B cell (primary cell): ENCODE data around the gene RGCC. TPM values are rescaled to one million over a fixed set of nuclear protein-coding genes. Genes with fewer than 3 reads are reported as not detected.

Experiments used
- ATAC-seq: fragments of 200-7000 bp; cut with Tn5 transposase; one replicate; pipeline ENCODE4 v1.10.0; 2021; ENCODE audit warnings: low read depth, mild to moderate bottlenecking, moderate number of reproducible peaks, moderate library complexity
- CTCF ChIA-PET: fragments of 350-600 bp; sonication (Branson Sonifier 250); formaldehyde crosslinking; loops from one replicate; lab custom pipeline; 2021; ENCODE audit warnings: antibody characterized with exemption, inconsistent platforms; lab: Charles Lee
- POLR2A ChIA-PET: fragments of 350-600 bp; sonication (Branson Sonifier 250); formaldehyde crosslinking; loops from one replicate; lab custom pipeline; 2021; ENCODE audit warnings: antibody characterized with exemption; lab: Charles Lee
- DNase-seq: peaks from one replicate; pipeline ENCODE4 v3.0.0; 2013
- H2AFZ ChIP-seq: 2 replicates; pipeline ENCODE4 v1.6.1; 2012; ENCODE audit warnings: mild to moderate bottlenecking, low read depth, low read length; ENCODE audit not compliant: insufficient read depth, poor library complexity, severe bottlenecking
- H3K27ac ChIP-seq, 2 donors: 1 replicate in 1 of 2; 2 replicates in 1 of 2; pipeline ENCODE4 v1.5.1; 2012 to 2013; ENCODE audit warnings: low read length in 2 of 2, mild to moderate bottlenecking in 2 of 2, moderate library complexity in 1 of 2
- H3K27me3 ChIP-seq, 4 experiments: fragments of 200-600 bp in 1 of 4; sonication (generic) in 1 of 4; replicated peaks in 1 of 4; 1 replicate in 2 of 4; 2 replicates in 2 of 4; pipeline versions ENCODE4 v1.6.1 to v1.7.0; 2013 to 2016; ENCODE audit warnings: low read length in 3 of 4, mild to moderate bottlenecking in 2 of 4, mixed read lengths in 1 of 4, moderate library complexity in 1 of 4; ENCODE audit not compliant: insufficient read depth in 4 of 4, control insufficient read depth in 3 of 4; ENCODE audit errors: control extremely low read depth in 1 of 4
- H3K36me3 ChIP-seq, 2 experiments: replicated peaks in 1 of 2; 1 replicate in 1 of 2; 2 replicates in 1 of 2; pipeline versions ENCODE4 v1.6.1 to v1.7.1; 2013; ENCODE audit warnings: low read length in 1 of 2; ENCODE audit not compliant: insufficient read depth in 2 of 2, control insufficient read depth in 1 of 2; ENCODE audit errors: control extremely low read depth in 1 of 2, extremely low read depth in 1 of 2
- H3K4me1 ChIP-seq, 2 donors: fragments of 200-600 bp in 1 of 2; sonication (generic) in 1 of 2; 1 replicate in 1 of 2; 2 replicates in 1 of 2; pipeline versions ENCODE4 v1.5.1 to v1.6.1; 2013 to 2017; ENCODE audit warnings: low read length in 2 of 2; ENCODE audit not compliant: control insufficient read depth in 2 of 2, insufficient read depth in 2 of 2
- H3K4me2 ChIP-seq: replicated peaks from 2 replicates; pipeline ENCODE3; 2012; ENCODE audit warnings: mild to moderate bottlenecking, low read depth, low read length; ENCODE audit not compliant: poor library complexity, severe bottlenecking
- H3K4me3 ChIP-seq, 5 experiments: fragments of 200-600 bp in 1 of 5; sonication (generic) in 1 of 5; 1 replicate in 3 of 5; 2 replicates in 2 of 5; pipeline versions ENCODE4 v1.5.1 to v1.7.0; 2011 to 2016; ENCODE audit warnings: low read length in 4 of 5, mild to moderate bottlenecking in 4 of 5, low read depth in 2 of 5, control low read depth in 1 of 5, moderate library complexity in 1 of 5; ENCODE audit not compliant: insufficient read depth in 1 of 5; ENCODE audit errors: control extremely low read depth in 1 of 5, extremely low read depth in 1 of 5
- H3K79me2 ChIP-seq: fragments of 200-600 bp; sonication (generic); one replicate; pipeline ENCODE4 v1.6.0; 2016; ENCODE audit warnings: low read length; ENCODE audit not compliant: control insufficient read depth, insufficient read depth
- H3K9ac ChIP-seq: fragments of 200-600 bp; sonication (generic); 2 replicates; pipeline ENCODE4 v1.6.1; 2017; ENCODE audit warnings: mild to moderate bottlenecking, low read length, moderate library complexity
- H3K9me3 ChIP-seq, 3 donors: one replicate each; pipeline versions ENCODE4 v1.6.1 to v1.7.1; 2013; ENCODE audit warnings: low read length in 2 of 3; ENCODE audit not compliant: control insufficient read depth in 2 of 3, insufficient read depth in 1 of 3; ENCODE audit errors: control extremely low read depth in 1 of 3
- H4K20me1 ChIP-seq: 2 replicates; pipeline ENCODE4 v1.6.0; 2012; ENCODE audit warnings: mild to moderate bottlenecking, low read length; ENCODE audit not compliant: insufficient read depth, control insufficient read depth, poor library complexity, severe bottlenecking
- H3K27ac Mint-ChIP-seq: one replicate; pipeline ENCODE4 v1.8.0; 2021; ENCODE audit warnings: mixed read lengths
- H3K27me3 Mint-ChIP-seq: one replicate; pipeline ENCODE4 v1.8.0; 2021; ENCODE audit warnings: mixed read lengths
- H3K4me1 Mint-ChIP-seq: one replicate; pipeline ENCODE4 v1.8.0; 2021; ENCODE audit warnings: mixed read lengths
- H3K4me3 Mint-ChIP-seq: one replicate; pipeline ENCODE4 v1.8.0; 2021; ENCODE audit warnings: mixed read lengths
- H3K9me3 Mint-ChIP-seq: one replicate; pipeline ENCODE4 v1.8.0; 2022; ENCODE audit warnings: mixed read lengths; ENCODE audit not compliant: insufficient read depth
- EZH2 ChIP-seq: IDR thresholded peaks from 2 replicates; pipeline ENCODE4 v1.6.1; 2012; ENCODE audit warnings: borderline replicate concordance, low read depth, mild to moderate bottlenecking, moderate library complexity, low read length; ENCODE audit not compliant: insufficient read depth, poor library complexity, severe bottlenecking
- WGBS: methylation state at CpG from one replicate; pipeline ENCODE4 v1.1.5; 2013; ENCODE audit warnings: missing lambda C conversion rate; ENCODE audit not compliant: insufficient coverage; 5-methylcytosine and 5-hydroxymethylcytosine counted together
- intact Hi-C: fragments of 100-400 bp; cut with micrococcal nuclease; formaldehyde crosslinking; loops from one replicate; pipeline ENCODE4 v1.10.0; 2022
- polyA plus RNA-seq: library from polyadenylated mRNA; depleted of rRNA; stranded (reverse); fragments of >200 nt; gene quantifications from 2 replicates; pipeline ENCODE4 v1.2.3, GENCODE V29; 2012
- total RNA-seq, 2 donors: library from RNA; stranded (reverse); fragments of 120-200 nt in 1 of 2; gene quantifications; 1 replicate in 1 of 2; 2 replicates in 1 of 2; pipeline versions ENCODE4 v1.2.3 to v1.2.4, GENCODE V29; 2013 to 2022
- TF ChIP-seq, protein P1 (sequence below): fragments of 200-600 bp; IDR thresholded peaks from one replicate; pipeline ENCODE4 v1.8.0; 2022; ENCODE audit warnings: antibody characterized with exemption, mild to moderate bottlenecking

RGCC gene
- total and polyA plus RNA-seq, 2 donors (not counting 1 experiment from before 2014, with no cell fraction given), result 8.0 to 16.0 TPM

DNA sequence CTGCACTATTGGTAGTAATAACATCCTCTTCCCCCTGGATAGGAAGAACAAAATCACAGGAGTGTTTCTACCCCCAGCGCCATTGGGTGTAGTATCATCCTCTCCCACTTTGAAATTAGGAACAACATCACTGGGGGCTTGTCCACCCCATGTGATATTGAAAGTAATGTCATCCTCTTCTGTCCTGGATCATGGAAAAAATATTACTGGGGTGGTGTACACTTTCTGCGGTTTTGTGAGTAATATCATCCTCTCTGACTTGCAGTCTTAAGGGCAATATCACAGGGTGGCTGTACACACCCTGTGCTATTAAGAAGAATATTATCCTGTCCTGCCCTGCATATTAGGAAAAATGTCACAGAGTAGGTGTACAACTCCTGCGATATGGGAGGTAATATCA is 4.9 kb upstream of the RGCC start:
- ChIA-PET CTCF (no interaction called here), POLR2A (no interaction called here)
- Mint-ChIP-seq H3K9me3 (no peaks in the 10 kb centered on the region), H3K27me3 (peaks cover 19% of the 10 kb centered on the region), H3K4me1 (peaks cover 10% of the 10 kb centered on the region), H3K4me3 (no peak overlapping the region), H3K27ac (no peak overlapping the region)
- Histone ChIP-seq H3K4me2 (no peak overlapping the region), H3K4me3 (no peak overlapping the region), H3K9me3 (peaks cover 0 to 7% (median 3%) of the 10 kb centered on the region in 3 donors), H3K9ac (no peak overlapping the region), H4K20me1 (no peaks in the 10 kb centered on the region), H3K79me2 (no peaks in the 10 kb centered on the region), H2AFZ (no peak overlapping the region), H3K4me1 (peaks cover 5 to 8% of the 10 kb centered on the region in 2 donors), H3K27me3 (peaks cover 0 to 20% (median 7%) of the 10 kb centered on the region in 4 experiments), H3K36me3 (no peaks in the 10 kb centered on the region), H3K27ac (no peak overlapping the region)
- TF ChIP-seq EZH2, result no peak
- TF ChIP-seq, protein P1, sequence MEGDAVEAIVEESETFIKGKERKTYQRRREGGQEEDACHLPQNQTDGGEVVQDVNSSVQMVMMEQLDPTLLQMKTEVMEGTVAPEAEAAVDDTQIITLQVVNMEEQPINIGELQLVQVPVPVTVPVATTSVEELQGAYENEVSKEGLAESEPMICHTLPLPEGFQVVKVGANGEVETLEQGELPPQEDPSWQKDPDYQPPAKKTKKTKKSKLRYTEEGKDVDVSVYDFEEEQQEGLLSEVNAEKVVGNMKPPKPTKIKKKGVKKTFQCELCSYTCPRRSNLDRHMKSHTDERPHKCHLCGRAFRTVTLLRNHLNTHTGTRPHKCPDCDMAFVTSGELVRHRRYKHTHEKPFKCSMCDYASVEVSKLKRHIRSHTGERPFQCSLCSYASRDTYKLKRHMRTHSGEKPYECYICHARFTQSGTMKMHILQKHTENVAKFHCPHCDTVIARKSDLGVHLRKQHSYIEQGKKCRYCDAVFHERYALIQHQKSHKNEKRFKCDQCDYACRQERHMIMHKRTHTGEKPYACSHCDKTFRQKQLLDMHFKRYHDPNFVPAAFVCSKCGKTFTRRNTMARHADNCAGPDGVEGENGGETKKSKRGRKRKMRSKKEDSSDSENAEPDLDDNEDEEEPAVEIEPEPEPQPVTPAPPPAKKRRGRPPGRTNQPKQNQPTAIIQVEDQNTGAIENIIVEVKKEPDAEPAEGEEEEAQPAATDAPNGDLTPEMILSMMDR, result no peak
- ATAC-seq (no peak), DNase-seq (no peak)
- WGBS, result no CpG with 5 or more reads among the region's 3 CpGs
- intact Hi-C loops, result loop anchor here (10.0 kb wide), 2 partner anchors 152 to 592 kb away; partner anchors contain the start of gene DGKH

DNA sequence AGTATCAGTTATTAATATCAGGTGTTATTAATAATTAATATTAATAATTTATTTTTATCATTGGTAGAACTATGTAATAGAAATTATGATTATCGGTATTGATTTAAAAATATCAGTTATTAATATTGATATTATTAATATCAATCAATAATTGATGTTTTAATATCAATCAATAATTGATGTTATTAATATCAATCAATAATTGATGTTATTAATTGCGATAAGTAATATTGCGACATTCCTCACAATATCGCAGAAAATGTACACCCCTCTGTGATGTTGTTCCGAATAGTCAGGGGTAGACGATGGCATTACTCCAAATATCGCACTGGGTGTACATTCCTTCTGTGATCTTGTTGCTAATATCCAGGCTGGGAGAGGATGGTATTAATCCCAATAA is 3.7 kb upstream of the RGCC start:
- ATAC-seq (no peak), DNase-seq (no peak)
- H3K4me3 Mint-ChIP-seq, result no peak overlapping the region
- H3K27ac Mint-ChIP-seq, result no peak overlapping the region
- TF ChIP-seq, protein P1, result no peak
- no peak for TF ChIP-seq EZH2
- intact Hi-C loops, result loop anchor here (10.0 kb wide), 2 partner anchors 151 to 591 kb away; partner anchors contain the start of gene DGKH
- CTCF ChIA-PET, result no interaction called here
- H3K4me1 Mint-ChIP-seq, result peaks cover 13% of the 10 kb centered on the region
- Histone ChIP-seq H3K4me1 (peaks cover 17 to 18% of the 10 kb centered on the region in 2 donors), H3K36me3 (no peaks in the 10 kb centered on the region), H3K27me3 (peaks cover 0 to 31% (median 12%) of the 10 kb centered on the region in 4 experiments), H4K20me1 (peaks cover 8% of the 10 kb centered on the region), H3K4me3 (no peak overlapping the region), H3K9ac (no peak overlapping the region), H3K27ac (no peak overlapping the region), H3K9me3 (peaks cover 0 to 12% (median 1%) of the 10 kb centered on the region in 3 donors), H3K79me2 (no peaks in the 10 kb centered on the region), H3K4me2 (no peak overlapping the region), H2AFZ (no peak overlapping the region)
- H3K9me3 Mint-ChIP-seq, result no peaks in the 10 kb centered on the region
- POLR2A ChIA-PET, result no interaction called here
- WGBS, result no CpG with 5 or more reads among the region's 7 CpGs
- H3K27me3 Mint-ChIP-seq, result peaks cover 19% of the 10 kb centered on the region
